GM23338 (cell line): ENCODE data around the gene ELF5. TPM values are rescaled to one million over a fixed set of nuclear protein-coding genes. Genes with fewer than 3 reads are reported as not detected.

Source experiments
- ATAC-seq: fragments of 200-7000 bp; cut with Tn5 transposase; 3 replicates; pipeline ENCODE4 v1.9.1; 2020
- DNase-seq: peaks from one replicate; pipeline ENCODE4 v3.0.0-alpha.2; 2015; ENCODE audit warnings: low spot score
- H2AFZ ChIP-seq: fragments of 200-600 bp; sonication (generic); 2 replicates; pipeline ENCODE4 v1.8.0; 2016; ENCODE audit warnings: antibody characterized with exemption, mild to moderate bottlenecking, moderate library complexity
- H3F3A ChIP-seq: fragments of 200-600 bp; sonication (generic); replicated peaks from 2 replicates; pipeline ENCODE4 v1.8.0; 2017; ENCODE audit warnings: antibody characterized with exemption, mixed run types, low read depth
- H3K27ac ChIP-seq: fragments of 200-600 bp; sonication (generic); 2 replicates; pipeline ENCODE4 v1.6.1; 2016; ENCODE audit warnings: low read depth
- H3K27me3 ChIP-seq: fragments of 200-600 bp; sonication (generic); 2 replicates; pipeline ENCODE4 v1.8.0; 2016; ENCODE audit warnings: mild to moderate bottlenecking, mixed run types, moderate library complexity; ENCODE audit not compliant: insufficient read depth
- H3K36me3 ChIP-seq: fragments of 200-600 bp; sonication (generic); 2 replicates; pipeline ENCODE4 v1.8.0; 2016; ENCODE audit warnings: mild to moderate bottlenecking; ENCODE audit not compliant: insufficient read depth
- H3K4me1 ChIP-seq: fragments of 200-600 bp; sonication (generic); 2 replicates; pipeline ENCODE4 v1.8.0; 2016; ENCODE audit warnings: mild to moderate bottlenecking, moderate library complexity; ENCODE audit not compliant: insufficient read depth
- H3K4me2 ChIP-seq: fragments of 200-600 bp; sonication (generic); 2 replicates; pipeline ENCODE4 v1.7.1; 2017; ENCODE audit warnings: mixed run types
- H3K4me3 ChIP-seq: fragments of 200-600 bp; sonication (generic); 2 replicates; pipeline ENCODE4 v1.6.1; 2016; ENCODE audit warnings: mixed run types
- H3K79me2 ChIP-seq: fragments of 200-600 bp; sonication (generic); replicated peaks from 2 replicates; pipeline ENCODE4 v1.8.0; 2017; ENCODE audit warnings: mild to moderate bottlenecking; ENCODE audit not compliant: insufficient read depth
- H3K9me2 ChIP-seq: fragments of 200-600 bp; sonication (generic); 2 replicates; pipeline ENCODE4 v1.8.0; 2017; ENCODE audit not compliant: insufficient read depth
- H4K20me1 ChIP-seq: fragments of 200-600 bp; sonication (generic); replicated peaks from 2 replicates; pipeline ENCODE4 v1.8.0; 2017; ENCODE audit warnings: mild to moderate bottlenecking; ENCODE audit not compliant: insufficient read depth
- H3K27ac Mint-ChIP-seq: 2 replicates; pipeline ENCODE4 v1.8.0; 2020; ENCODE audit warnings: inconsistent platforms, mild to moderate bottlenecking, moderate library complexity, mixed read lengths
- H3K27me3 Mint-ChIP-seq: 3 replicates; pipeline ENCODE4 v1.8.0; 2022; ENCODE audit warnings: low read depth, mild to moderate bottlenecking, moderate library complexity, mixed read lengths, inconsistent platforms; ENCODE audit not compliant: insufficient read depth, poor library complexity
- H3K36me3 Mint-ChIP-seq: 3 replicates; pipeline ENCODE4 v1.8.0; 2021; ENCODE audit warnings: low read depth, mild to moderate bottlenecking, inconsistent platforms, moderate library complexity, mixed read lengths
- H3K4me1 Mint-ChIP-seq: 3 replicates; pipeline ENCODE4 v1.8.0; 2020; ENCODE audit warnings: mild to moderate bottlenecking, inconsistent platforms, mixed read lengths
- H3K4me3 Mint-ChIP-seq: 3 replicates; pipeline ENCODE4 v1.8.0; 2021; ENCODE audit warnings: moderate library complexity, mild to moderate bottlenecking, inconsistent platforms, mixed read lengths
- H3K9me3 Mint-ChIP-seq: 3 replicates; pipeline ENCODE4 v1.8.0; 2020; ENCODE audit warnings: moderate library complexity, mild to moderate bottlenecking, inconsistent platforms, mixed read lengths
- CREB1 ChIP-seq: fragments of 250-450 bp; sonication (Bioruptor Pico); IDR thresholded peaks from 2 replicates; pipeline ENCODE4 v1.5.0; 2020; ENCODE audit warnings: low read depth, mild to moderate bottlenecking, moderate library complexity
- CTCF ChIP-seq, 2 experiments: fragments of 200-600 bp in 1 of 2; sonication (generic) in 1 of 2; conservative IDR thresholded peaks; 2 replicates each; pipeline versions ENCODE4 v1.5.1 to v1.6.1; 2016 to 2017; ENCODE audit warnings: antibody characterized with exemption in 2 of 2, low read depth in 2 of 2, mild to moderate bottlenecking in 2 of 2, moderate library complexity in 1 of 2
- EZH2 ChIP-seq: fragments of 200-600 bp; sonication (generic); IDR thresholded peaks from one replicate; pipeline ENCODE4 v1.8.0; 2017; ENCODE audit warnings: antibody characterized with exemption, mild to moderate bottlenecking, low read depth; ENCODE audit not compliant: unreplicated experiment
- JUNB ChIP-seq: IDR thresholded peaks from one replicate; pipeline ENCODE4 v1.6.1; 2016; ENCODE audit warnings: antibody characterized with exemption; ENCODE audit not compliant: unreplicated experiment
- STAT1 ChIP-seq: IDR thresholded peaks from one replicate; pipeline ENCODE4 v1.6.1; 2016; ENCODE audit warnings: antibody characterized with exemption; ENCODE audit not compliant: unreplicated experiment
- ZNF114 ChIP-seq: fragments of 250-450 bp; sonication (Bioruptor Pico); IDR thresholded peaks from 2 replicates; pipeline ENCODE4 v1.5.0; 2020; ENCODE audit warnings: mild to moderate bottlenecking, moderate library complexity
- ZNF331 ChIP-seq: fragments of 250-450 bp; sonication (Bioruptor Pico); IDR thresholded peaks from 2 replicates; pipeline ENCODE4 v1.5.0; 2020; ENCODE audit warnings: low read depth, mild to moderate bottlenecking, moderate library complexity
- ZNF462 ChIP-seq: fragments of 250-450 bp; sonication (Bioruptor Pico); IDR thresholded peaks from 2 replicates; pipeline ENCODE4 v1.5.0; 2020; ENCODE audit warnings: mild to moderate bottlenecking, moderate library complexity
- polyA plus RNA-seq: library from polyadenylated mRNA; unstranded; fragments of >200 nt; fragmentation: Nextera tagmentation; extraction: Ambion mirVana; gene quantifications from 2 replicates; pipeline ENCODE4 v1.2.1, GENCODE V29; 2016
- total RNA-seq: library from RNA; depleted of rRNA; stranded (reverse); fragments of >200 nt; shearing (Covaris generic); gene quantifications from 2 replicates; pipeline ENCODE4 v1.2.3, GENCODE V29; 2014

ELF5 gene
- total and polyA plus RNA-seq, 2 experiments from 2014 or later = not detected

GRCh38 chr11:34475656-34476055 is 37.9 kb downstream of the ELF5 start:
- ATAC-seq (no peak), DNase-seq (no peak)
- Histone ChIP-seq H3K79me2 (no peaks in the 10 kb centered on the region), H3K9me2 (no peaks in the 10 kb centered on the region), H3K36me3 (0 out of 2 replicates have a peak, but pooled peaks cover 3% of the 10 kb centered on the region), H3K27me3 (no peaks in the 10 kb centered on the region), H3K4me3 (no peak overlapping the region), H2AFZ (no peak overlapping the region), H3F3A (no peaks in the 10 kb centered on the region), H3K4me1 (no peaks in the 10 kb centered on the region), H4K20me1 (no peaks in the 10 kb centered on the region), H3K4me2 (no peak overlapping the region), H3K27ac (no peak overlapping the region)
- Mint-ChIP-seq H3K4me1 (no peaks in the 10 kb centered on the region), H3K27me3 (no peaks in the 10 kb centered on the region), H3K36me3 (peaks cover 11% of the 10 kb centered on the region; the same call in 2 of the 3 replicates), H3K9me3 (no peaks in the 10 kb centered on the region), H3K4me3 (no peak overlapping the region), H3K27ac (no peak overlapping the region)
- TF ChIP-seq ZNF331 (CRISPR knock-in tag) (no peak), EZH2 (no peak), CTCF (conservative IDR thresholded peaks at IDR 0.05; ENCODE audit: low read depth in 2 of 2) (no peak), CREB1 (CRISPR knock-in tag) (no peak), JUNB (no peak), ZNF114 (CRISPR knock-in tag) (no peak)

GRCh38 chr11:34473603-34474169 is 39.9 kb downstream of the ELF5 start:
- H3K9me3 Mint-ChIP-seq = no peaks in the 10 kb centered on the region
- no peaks in the 10 kb centered on the region for H3K4me1 Mint-ChIP-seq
- H3K4me2 ChIP-seq = no peak overlapping the region
- H3K27ac Mint-ChIP-seq = no peak overlapping the region
- TF ChIP-seq JUNB = no peak
- no peak for TF ChIP-seq ZNF114 (CRISPR knock-in tag)
- no peak for TF ChIP-seq STAT1
- no peak for TF ChIP-seq ZNF462 (CRISPR knock-in tag)
- H3K36me3 Mint-ChIP-seq = peaks cover 18% of the 10 kb centered on the region; the same call in 2 of the 3 replicates
- no peaks in the 10 kb centered on the region for H3K9me2 ChIP-seq
- H3K27ac ChIP-seq = no peak overlapping the region
- H3K4me1 ChIP-seq = no peaks in the 10 kb centered on the region
- no peaks in the 10 kb centered on the region for H4K20me1 ChIP-seq
- no peaks in the 10 kb centered on the region for H3F3A ChIP-seq
- H2AFZ ChIP-seq = no peak overlapping the region
- H3K4me3 ChIP-seq = no peak overlapping the region
- ATAC-seq = no peak
- H3K27me3 Mint-ChIP-seq = no peaks in the 10 kb centered on the region
- no peaks in the 10 kb centered on the region for H3K27me3 ChIP-seq
- H3K36me3 ChIP-seq = 0 out of 2 replicates have a peak, but pooled peaks cover 3% of the 10 kb centered on the region
- no peak for DNase-seq
- H3K4me3 Mint-ChIP-seq = no peak overlapping the region
- H3K79me2 ChIP-seq = no peaks in the 10 kb centered on the region
